Measurements from ENCODE around the gene CDC42BPB. TPM values are rescaled to one million over a fixed set of nuclear protein-coding genes. Genes with fewer than 3 reads are reported as not detected.

CDC42BPB gene
- total and polyA plus RNA-seq, 2 of the 13 experiments (the other 11 are each of a cell fraction or from before 2014, with no cell fraction given): 19.7 to 32.3 TPM

DNA sequence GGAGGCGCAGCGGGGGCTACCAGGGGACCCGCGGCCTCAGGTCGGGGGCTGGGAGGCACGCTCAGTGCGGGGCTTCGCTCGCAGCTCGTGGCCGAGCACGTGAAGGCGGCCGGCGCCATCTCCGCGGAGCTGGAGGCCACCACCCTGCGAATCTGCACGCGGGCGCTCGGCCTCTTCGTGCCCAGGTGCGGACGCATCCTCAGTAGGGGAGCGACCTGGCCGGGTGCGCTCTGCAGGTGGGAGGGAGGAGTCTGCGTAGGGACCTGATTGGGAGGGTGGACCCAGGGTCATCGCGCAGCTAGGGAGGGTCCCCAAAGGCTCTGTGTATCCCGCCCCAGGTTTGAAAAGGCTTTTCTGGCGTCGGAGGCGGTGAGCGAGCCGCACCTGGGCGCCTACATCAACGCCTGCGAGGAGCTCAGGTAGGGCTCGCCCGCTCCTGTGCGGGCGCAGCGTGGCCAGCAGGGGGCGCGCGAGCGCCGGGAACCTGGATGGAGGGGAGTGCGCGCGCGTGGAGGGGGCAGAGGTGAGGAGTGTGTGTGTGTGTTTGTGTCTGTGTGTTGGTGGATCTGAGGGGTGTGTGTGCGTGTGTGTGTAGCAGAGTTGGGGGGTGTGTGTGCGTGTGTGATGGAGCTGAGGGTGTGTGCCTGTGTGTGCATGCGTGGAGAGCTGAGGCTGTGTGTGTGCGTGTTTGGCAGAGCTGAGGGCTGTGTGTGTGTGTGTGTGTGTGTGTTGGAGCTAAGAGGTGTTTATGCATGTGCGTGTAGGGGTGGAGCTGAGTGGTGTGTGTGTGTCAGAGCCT lies 47.5 kb upstream of the CDC42BPB start (continued):
- TF ChIP-seq, protein P1, sequence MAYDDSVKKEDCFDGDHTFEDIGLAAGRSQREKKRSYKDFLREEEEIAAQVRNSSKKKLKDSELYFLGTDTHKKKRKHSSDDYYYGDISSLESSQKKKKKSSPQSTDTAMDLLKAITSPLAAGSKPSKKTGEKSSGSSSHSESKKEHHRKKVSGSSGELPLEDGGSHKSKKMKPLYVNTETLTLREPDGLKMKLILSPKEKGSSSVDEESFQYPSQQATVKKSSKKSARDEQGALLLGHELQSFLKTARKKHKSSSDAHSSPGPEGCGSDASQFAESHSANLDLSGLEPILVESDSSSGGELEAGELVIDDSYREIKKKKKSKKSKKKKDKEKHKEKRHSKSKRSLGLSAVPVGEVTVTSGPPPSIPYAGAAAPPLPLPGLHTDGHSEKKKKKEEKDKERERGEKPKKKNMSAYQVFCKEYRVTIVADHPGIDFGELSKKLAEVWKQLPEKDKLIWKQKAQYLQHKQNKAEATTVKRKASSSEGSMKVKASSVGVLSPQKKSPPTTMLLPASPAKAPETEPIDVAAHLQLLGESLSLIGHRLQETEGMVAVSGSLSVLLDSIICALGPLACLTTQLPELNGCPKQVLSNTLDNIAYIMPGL (CRISPR knock-in tag; IDR thresholded peaks at IDR 0.05; ENCODE audit: borderline replicate concordance in 1 of 2, low read depth in 1 of 2): peak; percentile 51; a peak in 3 of 4 replicates
- TF ChIP-seq, protein P2, sequence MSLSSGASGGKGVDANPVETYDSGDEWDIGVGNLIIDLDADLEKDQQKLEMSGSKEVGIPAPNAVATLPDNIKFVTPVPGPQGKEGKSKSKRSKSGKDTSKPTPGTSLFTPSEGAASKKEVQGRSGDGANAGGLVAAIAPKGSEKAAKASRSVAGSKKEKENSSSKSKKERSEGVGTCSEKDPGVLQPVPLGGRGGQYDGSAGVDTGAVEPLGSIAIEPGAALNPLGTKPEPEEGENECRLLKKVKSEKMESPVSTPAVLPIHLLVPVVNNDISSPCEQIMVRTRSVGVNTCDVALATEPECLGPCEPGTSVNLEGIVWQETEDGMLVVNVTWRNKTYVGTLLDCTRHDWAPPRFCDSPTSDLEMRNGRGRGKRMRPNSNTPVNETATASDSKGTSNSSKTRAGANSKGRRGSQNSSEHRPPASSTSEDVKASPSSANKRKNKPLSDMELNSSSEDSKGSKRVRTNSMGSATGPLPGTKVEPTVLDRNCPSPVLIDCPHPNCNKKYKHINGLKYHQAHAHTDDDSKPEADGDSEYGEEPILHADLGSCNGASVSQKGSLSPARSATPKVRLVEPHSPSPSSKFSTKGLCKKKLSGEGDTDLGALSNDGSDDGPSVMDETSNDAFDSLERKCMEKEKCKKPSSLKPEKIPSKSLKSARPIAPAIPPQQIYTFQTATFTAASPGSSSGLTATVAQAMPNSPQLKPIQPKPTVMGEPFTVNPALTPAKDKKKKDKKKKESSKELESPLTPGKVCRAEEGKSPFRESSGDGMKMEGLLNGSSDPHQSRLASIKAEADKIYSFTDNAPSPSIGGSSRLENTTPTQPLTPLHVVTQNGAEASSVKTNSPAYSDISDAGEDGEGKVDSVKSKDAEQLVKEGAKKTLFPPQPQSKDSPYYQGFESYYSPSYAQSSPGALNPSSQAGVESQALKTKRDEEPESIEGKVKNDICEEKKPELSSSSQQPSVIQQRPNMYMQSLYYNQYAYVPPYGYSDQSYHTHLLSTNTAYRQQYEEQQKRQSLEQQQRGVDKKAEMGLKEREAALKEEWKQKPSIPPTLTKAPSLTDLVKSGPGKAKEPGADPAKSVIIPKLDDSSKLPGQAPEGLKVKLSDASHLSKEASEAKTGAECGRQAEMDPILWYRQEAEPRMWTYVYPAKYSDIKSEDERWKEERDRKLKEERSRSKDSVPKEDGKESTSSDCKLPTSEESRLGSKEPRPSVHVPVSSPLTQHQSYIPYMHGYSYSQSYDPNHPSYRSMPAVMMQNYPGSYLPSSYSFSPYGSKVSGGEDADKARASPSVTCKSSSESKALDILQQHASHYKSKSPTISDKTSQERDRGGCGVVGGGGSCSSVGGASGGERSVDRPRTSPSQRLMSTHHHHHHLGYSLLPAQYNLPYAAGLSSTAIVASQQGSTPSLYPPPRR (CRISPR knock-in tag; IDR thresholded peaks at IDR 0.05; ENCODE audit: borderline replicate concordance): no peak
- TF ChIP-seq ZNF816 (CRISPR knock-in tag; IDR thresholded peaks at IDR 0.05; ENCODE audit: borderline replicate concordance) (no peak), REL (CRISPR knock-in tag; conservative IDR thresholded peaks at IDR 0.05) (peak; percentile 76; the same call in 1 of the 2 replicates), PAX8 (CRISPR knock-in tag; IDR thresholded peaks at IDR 0.05; ENCODE audit: borderline replicate concordance) (no peak), POLR2G (IDR thresholded peaks at IDR 0.05; ENCODE audit: low read depth, low read length) (peak; percentile 36), RXRB (CRISPR knock-in tag; IDR thresholded peaks at IDR 0.05; ENCODE audit: borderline replicate concordance) (peak; percentile 31; the same call in 1 of the 2 replicates), SMAD9 (CRISPR knock-in tag; IDR thresholded peaks at IDR 0.05) (no peak), NKX3-1 (CRISPR knock-in tag; IDR thresholded peaks at IDR 0.05) (no peak), PLRG1 (conservative IDR thresholded peaks at IDR 0.05) (no peak), ZNF121 (CRISPR knock-in tag; IDR thresholded peaks at IDR 0.05) (no peak)
- TF ChIP-seq, protein P3, sequence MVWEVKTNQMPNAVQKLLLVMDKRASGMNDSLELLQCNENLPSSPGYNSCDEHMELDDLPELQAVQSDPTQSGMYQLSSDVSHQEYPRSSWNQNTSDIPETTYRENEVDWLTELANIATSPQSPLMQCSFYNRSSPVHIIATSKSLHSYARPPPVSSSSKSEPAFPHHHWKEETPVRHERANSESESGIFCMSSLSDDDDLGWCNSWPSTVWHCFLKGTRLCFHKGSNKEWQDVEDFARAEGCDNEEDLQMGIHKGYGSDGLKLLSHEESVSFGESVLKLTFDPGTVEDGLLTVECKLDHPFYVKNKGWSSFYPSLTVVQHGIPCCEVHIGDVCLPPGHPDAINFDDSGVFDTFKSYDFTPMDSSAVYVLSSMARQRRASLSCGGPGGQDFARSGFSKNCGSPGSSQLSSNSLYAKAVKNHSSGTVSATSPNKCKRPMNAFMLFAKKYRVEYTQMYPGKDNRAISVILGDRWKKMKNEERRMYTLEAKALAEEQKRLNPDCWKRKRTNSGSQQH (CRISPR knock-in tag; IDR thresholded peaks at IDR 0.05; ENCODE audit: low read depth): 0 out of 2 replicates have a peak, but pooled peaks have one; percentile 73
- TF ChIP-seq, protein P4, sequence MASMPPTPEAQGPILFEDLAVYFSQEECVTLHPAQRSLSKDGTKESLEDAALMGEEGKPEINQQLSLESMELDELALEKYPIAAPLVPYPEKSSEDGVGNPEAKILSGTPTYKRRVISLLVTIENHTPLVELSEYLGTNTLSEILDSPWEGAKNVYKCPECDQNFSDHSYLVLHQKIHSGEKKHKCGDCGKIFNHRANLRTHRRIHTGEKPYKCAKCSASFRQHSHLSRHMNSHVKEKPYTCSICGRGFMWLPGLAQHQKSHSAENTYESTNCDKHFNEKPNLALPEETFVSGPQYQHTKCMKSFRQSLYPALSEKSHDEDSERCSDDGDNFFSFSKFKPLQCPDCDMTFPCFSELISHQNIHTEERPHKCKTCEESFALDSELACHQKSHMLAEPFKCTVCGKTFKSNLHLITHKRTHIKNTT (CRISPR knock-in tag; IDR thresholded peaks at IDR 0.05): no peak
- TF ChIP-seq, protein P5, sequence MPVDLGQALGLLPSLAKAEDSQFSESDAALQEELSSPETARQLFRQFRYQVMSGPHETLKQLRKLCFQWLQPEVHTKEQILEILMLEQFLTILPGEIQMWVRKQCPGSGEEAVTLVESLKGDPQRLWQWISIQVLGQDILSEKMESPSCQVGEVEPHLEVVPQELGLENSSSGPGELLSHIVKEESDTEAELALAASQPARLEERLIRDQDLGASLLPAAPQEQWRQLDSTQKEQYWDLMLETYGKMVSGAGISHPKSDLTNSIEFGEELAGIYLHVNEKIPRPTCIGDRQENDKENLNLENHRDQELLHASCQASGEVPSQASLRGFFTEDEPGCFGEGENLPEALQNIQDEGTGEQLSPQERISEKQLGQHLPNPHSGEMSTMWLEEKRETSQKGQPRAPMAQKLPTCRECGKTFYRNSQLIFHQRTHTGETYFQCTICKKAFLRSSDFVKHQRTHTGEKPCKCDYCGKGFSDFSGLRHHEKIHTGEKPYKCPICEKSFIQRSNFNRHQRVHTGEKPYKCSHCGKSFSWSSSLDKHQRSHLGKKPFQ (CRISPR knock-in tag; IDR thresholded peaks at IDR 0.05; ENCODE audit: insufficient replicate concordance): no peak
- TF ChIP-seq, protein P6, sequence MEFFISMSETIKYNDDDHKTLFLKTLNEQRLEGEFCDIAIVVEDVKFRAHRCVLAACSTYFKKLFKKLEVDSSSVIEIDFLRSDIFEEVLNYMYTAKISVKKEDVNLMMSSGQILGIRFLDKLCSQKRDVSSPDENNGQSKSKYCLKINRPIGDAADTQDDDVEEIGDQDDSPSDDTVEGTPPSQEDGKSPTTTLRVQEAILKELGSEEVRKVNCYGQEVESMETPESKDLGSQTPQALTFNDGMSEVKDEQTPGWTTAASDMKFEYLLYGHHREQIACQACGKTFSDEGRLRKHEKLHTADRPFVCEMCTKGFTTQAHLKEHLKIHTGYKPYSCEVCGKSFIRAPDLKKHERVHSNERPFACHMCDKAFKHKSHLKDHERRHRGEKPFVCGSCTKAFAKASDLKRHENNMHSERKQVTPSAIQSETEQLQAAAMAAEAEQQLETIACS (CRISPR knock-in tag; IDR thresholded peaks at IDR 0.05): peak; percentile 38; the same call in 1 of the 2 replicates
